Fibroblast of pulmonary artery (primary cell): Measurements from ENCODE around the gene DYNLT3.

Experiments
- DNase-seq: peaks from one replicate; pipeline ENCODE4 v3.0.0-alpha.2; 2010; ENCODE audit warnings: low read depth
- H3K4me3 ChIP-seq: replicated peaks from 2 replicates; pipeline ENCODE4 v1.5.1; 2011; ENCODE audit warnings: low read depth, mild to moderate bottlenecking, control low read depth, low read length, moderate library complexity
- CTCF ChIP-seq: IDR thresholded peaks from 2 replicates; pipeline ENCODE4 v1.5.1; 2011; ENCODE audit warnings: mild to moderate bottlenecking, control low read depth, low read length, inconsistent platforms; ENCODE audit errors: missing control alignments

The DYNLT3 gene

GRCh38 chrX:37846934-37847732 is at the start of gene DYNLT3:
Gene DYNLT3, minus strand, starts transcription at chrX:37847571. Its CDS starts 61 bp downstream, at chrX:37847510.
- TF ChIP-seq CTCF = no peak
- DNase-seq = peak; percentile 71
- peak within 1 kb of the TSS; percentile 68 for H3K4me3 ChIP-seq

- no peak for TF ChIP-seq CTCF
- no peak for DNase-seq
- no peak overlapping the region for H3K4me3 ChIP-seq
Observed at GRCh38 chrX:37896511-37896890, 49.1 kb upstream of the DYNLT3 start.

- DNase-seq = no peak
- TF ChIP-seq CTCF = no peak
- H3K4me3 ChIP-seq = no peak overlapping the region
Observed at GRCh38 chrX:37895795-37896510, 48.6 kb upstream of the DYNLT3 start.

GRCh38 chrX:37894725-37895124 is 47.4 kb upstream of the DYNLT3 start:
- H3K4me3 ChIP-seq = no peak overlapping the region
- TF ChIP-seq CTCF = no peak
- no peak for DNase-seq

GRCh38 chrX:37888010-37888409 is 40.6 kb upstream of the DYNLT3 start:
- no peak for TF ChIP-seq CTCF
- H3K4me3 ChIP-seq = no peak overlapping the region
- no peak for DNase-seq

GRCh38 chrX:37887347-37887746 is 40.0 kb upstream of the DYNLT3 start:
- DNase-seq = no peak
- no peak overlapping the region for H3K4me3 ChIP-seq
- TF ChIP-seq CTCF = no peak
